H9 (cell line): ENCODE measurements around the gene P3H3. TPM values are rescaled to one million over a fixed set of nuclear protein-coding genes. Genes with fewer than 3 reads are reported as not detected.

Experiments
- DNase-seq: peaks from one replicate; pipeline ENCODE4 v3.0.0-alpha.2; 2017
- H2AFZ ChIP-seq: one replicate; pipeline ENCODE4 v1.6.1; 2013; ENCODE audit warnings: mild to moderate bottlenecking, low read length, control low read depth, moderate library complexity
- H2AK5ac ChIP-seq: 2 replicates; pipeline ENCODE4 v1.6.1; 2013; ENCODE audit warnings: low read length, control low read depth, mixed read lengths; ENCODE audit not compliant: insufficient read length
- H2BK120ac ChIP-seq: one replicate; pipeline ENCODE4 v1.6.1; 2013; ENCODE audit warnings: low read depth, mild to moderate bottlenecking, low read length, control low read depth, inconsistent platforms; ENCODE audit not compliant: poor library complexity, severe bottlenecking
- H2BK12ac ChIP-seq: 2 replicates; pipeline ENCODE4 v1.6.1; 2013; ENCODE audit warnings: low read length, control low read depth, mixed read lengths, low read depth; ENCODE audit not compliant: insufficient read length
- H2BK15ac ChIP-seq: 2 replicates; pipeline ENCODE4 v1.6.1; 2013; ENCODE audit warnings: low read depth, low read length, control low read depth
- H2BK20ac ChIP-seq: one replicate; pipeline ENCODE4 v1.6.1; 2013; ENCODE audit warnings: low read depth, mild to moderate bottlenecking, low read length, control low read depth, inconsistent platforms; ENCODE audit not compliant: poor library complexity, severe bottlenecking
- H2BK5ac ChIP-seq: 2 replicates; pipeline ENCODE4 v1.6.1; 2013; ENCODE audit warnings: low read length, control low read depth, mixed read lengths; ENCODE audit not compliant: insufficient read length
- H3K14ac ChIP-seq: 2 replicates; pipeline ENCODE4 v1.6.1; 2013; ENCODE audit warnings: low read length, control low read depth; ENCODE audit not compliant: insufficient read depth
- H3K18ac ChIP-seq: 2 replicates; pipeline ENCODE4 v1.6.1; 2013; ENCODE audit warnings: low read depth, mild to moderate bottlenecking, mixed read lengths, low read length, control low read depth; ENCODE audit not compliant: insufficient read length
- H3K23ac ChIP-seq: 2 replicates; pipeline ENCODE4 v1.6.1; 2013; ENCODE audit warnings: low read length, control low read depth, mixed read lengths, low read depth; ENCODE audit not compliant: insufficient read length
- H3K23me2 ChIP-seq: 2 replicates; pipeline ENCODE4 v1.6.1; 2013; ENCODE audit warnings: low read depth, mild to moderate bottlenecking, mixed read lengths, low read length, control low read depth; ENCODE audit not compliant: insufficient read length, poor library complexity, severe bottlenecking
- H3K27ac ChIP-seq: 2 replicates; pipeline ENCODE4 v1.5.1; 2013; ENCODE audit warnings: low read length, control low read depth, mixed read lengths, low read depth; ENCODE audit not compliant: insufficient read length
- H3K27me3 ChIP-seq: 2 replicates; pipeline ENCODE4 v1.6.1; 2013; ENCODE audit warnings: low read length, control low read depth, inconsistent platforms; ENCODE audit not compliant: insufficient read depth
- H3K4ac ChIP-seq: 2 replicates; pipeline ENCODE4 v1.6.1; 2013; ENCODE audit warnings: low read depth, mild to moderate bottlenecking, control low read depth, inconsistent platforms, low read length, moderate library complexity
- H3K4me1 ChIP-seq: 2 replicates; pipeline ENCODE4 v1.6.1; 2013; ENCODE audit warnings: low read length, control low read depth, inconsistent platforms; ENCODE audit not compliant: insufficient read depth
- H3K4me2 ChIP-seq: 2 replicates; pipeline ENCODE4 v1.6.1; 2013; ENCODE audit warnings: low read length, control low read depth, mixed read lengths; ENCODE audit not compliant: insufficient read length, insufficient read depth
- H3K56ac ChIP-seq: 2 replicates; pipeline ENCODE4 v1.6.1; 2013; ENCODE audit warnings: low read depth, mild to moderate bottlenecking, mixed read lengths, low read length, control low read depth; ENCODE audit not compliant: insufficient read length
- H3K79me1 ChIP-seq: 2 replicates; pipeline ENCODE4 v1.6.1; 2013; ENCODE audit warnings: low read depth, mild to moderate bottlenecking, moderate library complexity, low read length, control low read depth, inconsistent platforms; ENCODE audit not compliant: insufficient read depth, poor library complexity, severe bottlenecking
- H3K79me2 ChIP-seq: 2 replicates; pipeline ENCODE4 v1.6.1; 2013; ENCODE audit warnings: low read length, control low read depth, inconsistent platforms; ENCODE audit not compliant: insufficient read depth
- H3K9ac ChIP-seq: 2 replicates; pipeline ENCODE4 v1.6.1; 2013; ENCODE audit warnings: low read length, control low read depth, mixed read lengths; ENCODE audit not compliant: insufficient read length; ENCODE audit errors: extremely low read depth
- H3K9me3 ChIP-seq: one replicate; pipeline ENCODE4 v1.6.1; 2013; ENCODE audit warnings: low read depth, low read length, inconsistent platforms; ENCODE audit not compliant: control insufficient read depth
- H3T11ph ChIP-seq: one replicate; pipeline ENCODE4 v1.6.1; 2013; ENCODE audit warnings: mild to moderate bottlenecking, low read length, control low read depth, inconsistent platforms
- H4K20me1 ChIP-seq: one replicate; pipeline ENCODE4 v1.6.1; 2013; ENCODE audit not compliant: control insufficient read depth, insufficient read length, insufficient read depth
- H4K5ac ChIP-seq: 2 replicates; pipeline ENCODE4 v1.6.1; 2013; ENCODE audit warnings: low read depth, mild to moderate bottlenecking, mixed read lengths, low read length, control low read depth; ENCODE audit not compliant: insufficient read length
- H4K8ac ChIP-seq: replicated peaks from 2 replicates; pipeline ENCODE4 v1.6.1; 2013; ENCODE audit warnings: low read length, control low read depth, mixed read lengths, low read depth; ENCODE audit not compliant: insufficient read length
- H4K91ac ChIP-seq: 2 replicates; pipeline ENCODE4 v1.6.1; 2013; ENCODE audit warnings: low read depth, mild to moderate bottlenecking, moderate library complexity, mixed read lengths, low read length, control low read depth; ENCODE audit not compliant: insufficient read length
- H3K27ac Mint-ChIP-seq, 3 experiments: 2 replicates in 2 of 3; 3 replicates in 1 of 3; pipeline ENCODE4 v1.8.0; 2020 to 2021; ENCODE audit warnings: mixed read lengths in 3 of 3, mild to moderate bottlenecking in 1 of 3, moderate library complexity in 1 of 3
- H3K27me3 Mint-ChIP-seq: 2 replicates; pipeline ENCODE4 v1.8.0; 2021; ENCODE audit warnings: low read depth, mild to moderate bottlenecking, moderate library complexity, mixed read lengths
- H3K36me3 Mint-ChIP-seq, 3 experiments: 2 replicates in 2 of 3; 3 replicates in 1 of 3; pipeline ENCODE4 v1.8.0; 2020 to 2021; ENCODE audit warnings: low read depth in 3 of 3, mixed read lengths in 3 of 3; ENCODE audit not compliant: insufficient read depth in 1 of 3
- H3K4me1 Mint-ChIP-seq, 2 experiments: 2 replicates each; pipeline ENCODE4 v1.8.0; 2020; ENCODE audit warnings: mixed read lengths in 2 of 2
- H3K4me3 Mint-ChIP-seq, 2 experiments: 2 replicates in 1 of 2; 3 replicates in 1 of 2; pipeline ENCODE4 v1.8.0; 2020 to 2021; ENCODE audit warnings: mild to moderate bottlenecking in 2 of 2, mixed read lengths in 2 of 2, moderate library complexity in 1 of 2
- H3K9me3 Mint-ChIP-seq, 2 experiments: 2 replicates in 1 of 2; 3 replicates in 1 of 2; pipeline ENCODE4 v1.8.0; 2020; ENCODE audit warnings: mild to moderate bottlenecking in 2 of 2, mixed read lengths in 2 of 2, moderate library complexity in 1 of 2
- WGBS: extraction: QIAGEN DNeasy Blood & Tissue Kit; methylation state at CpG from one replicate; pipeline ENCODE4 v1.1.7; 2013; ENCODE audit warnings: missing lambda C conversion rate, low lambda C conversion rate, mixed read lengths; ENCODE audit not compliant: insufficient read length; ENCODE audit errors: extremely low coverage; 5-methylcytosine and 5-hydroxymethylcytosine counted together
- total RNA-seq: library from RNA; stranded (reverse); gene quantifications from 2 replicates; pipeline ENCODE4 v1.2.1, GENCODE V29; 2021
- TF ChIP-seq, protein P1 (sequence below): fragments of 200-600 bp; sonication (generic); conservative IDR thresholded peaks from 3 replicates; pipeline ENCODE4 v1.8.0; 2021; ENCODE audit warnings: antibody characterized with exemption, mild to moderate bottlenecking

P3H3 gene
- total RNA-seq, 1 experiment from 2014 or later = 55.0 TPM

DNA sequence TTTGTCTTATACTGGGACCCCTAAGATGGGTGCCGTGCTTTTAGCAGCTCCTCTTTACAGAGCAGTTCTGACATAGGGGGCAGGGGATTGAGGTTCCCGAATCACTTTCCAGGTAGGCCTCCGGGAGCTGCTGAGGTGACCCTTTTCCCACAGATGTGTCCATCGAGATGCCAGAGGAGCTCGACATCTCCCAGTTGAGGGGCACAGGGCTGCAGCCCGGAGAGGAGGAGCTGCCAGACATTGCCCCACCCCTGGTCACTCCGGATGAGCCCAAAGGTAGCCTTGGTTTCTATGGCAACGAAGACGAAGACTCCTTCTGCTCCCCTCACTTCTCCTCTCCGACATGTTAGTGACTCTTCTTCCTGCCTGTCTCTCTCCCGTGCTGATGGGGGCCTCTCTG is 34.8 kb downstream of the P3H3 start:
- TF ChIP-seq, protein P1, sequence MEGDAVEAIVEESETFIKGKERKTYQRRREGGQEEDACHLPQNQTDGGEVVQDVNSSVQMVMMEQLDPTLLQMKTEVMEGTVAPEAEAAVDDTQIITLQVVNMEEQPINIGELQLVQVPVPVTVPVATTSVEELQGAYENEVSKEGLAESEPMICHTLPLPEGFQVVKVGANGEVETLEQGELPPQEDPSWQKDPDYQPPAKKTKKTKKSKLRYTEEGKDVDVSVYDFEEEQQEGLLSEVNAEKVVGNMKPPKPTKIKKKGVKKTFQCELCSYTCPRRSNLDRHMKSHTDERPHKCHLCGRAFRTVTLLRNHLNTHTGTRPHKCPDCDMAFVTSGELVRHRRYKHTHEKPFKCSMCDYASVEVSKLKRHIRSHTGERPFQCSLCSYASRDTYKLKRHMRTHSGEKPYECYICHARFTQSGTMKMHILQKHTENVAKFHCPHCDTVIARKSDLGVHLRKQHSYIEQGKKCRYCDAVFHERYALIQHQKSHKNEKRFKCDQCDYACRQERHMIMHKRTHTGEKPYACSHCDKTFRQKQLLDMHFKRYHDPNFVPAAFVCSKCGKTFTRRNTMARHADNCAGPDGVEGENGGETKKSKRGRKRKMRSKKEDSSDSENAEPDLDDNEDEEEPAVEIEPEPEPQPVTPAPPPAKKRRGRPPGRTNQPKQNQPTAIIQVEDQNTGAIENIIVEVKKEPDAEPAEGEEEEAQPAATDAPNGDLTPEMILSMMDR = no peak
- Histone ChIP-seq H2BK15ac (no peak overlapping the region), H3K4me1 (no peaks in the 10 kb centered on the region; the same call in 1 of the 2 replicates), H2AK5ac (no peak overlapping the region), H2BK120ac (no peak overlapping the region), H2BK20ac (no peak overlapping the region), H4K20me1 (no peaks in the 10 kb centered on the region), H3K23me2 (peaks cover 5% of the 10 kb centered on the region), H3T11ph (no peak overlapping the region), H3K27ac (no peak overlapping the region), H3K4ac (no peak overlapping the region), H3K18ac (no peak overlapping the region), H2BK12ac (no peak overlapping the region), H3K4me2 (no peak overlapping the region), H3K79me2 (peaks cover 1% of the 10 kb centered on the region; the same call in 1 of the 2 replicates), H2BK5ac (no peak overlapping the region), H4K8ac (no peak overlapping the region), H3K27me3 (no peaks in the 10 kb centered on the region), H4K91ac (no peak overlapping the region), H3K23ac (no peak overlapping the region), H3K14ac (no peak overlapping the region), H4K5ac (no peak overlapping the region), H3K56ac (no peak overlapping the region), H2AFZ (no peak overlapping the region), H3K79me1 (no peaks in the 10 kb centered on the region), H3K9ac (no peak overlapping the region), H3K9me3 (no peaks in the 10 kb centered on the region)
- peaks cover 46 to 76% (median 71%) of the 10 kb centered on the region in 3 experiments; a peak in 6 of 7 replicates for H3K36me3 Mint-ChIP-seq
- no peak overlapping the region for H3K4me3 Mint-ChIP-seq
- H3K27me3 Mint-ChIP-seq = no peaks in the 10 kb centered on the region
- DNase-seq = no peak
- H3K27ac Mint-ChIP-seq = no peak overlapping the region; a peak in 1 of 7 replicates
- no CpG with 5 or more reads among the region's 11 CpGs for WGBS
- H3K4me1 Mint-ChIP-seq = peaks cover 15 to 16% of the 10 kb centered on the region in 2 experiments
- no peaks in the 10 kb centered on the region for H3K9me3 Mint-ChIP-seq
